ENCODE results near the gene CCNY.
A peak's percentile ranks its signal among the peaks of the same experiment; 100 is the strongest.

CCNY gene

GRCh38 chr10:35448687-35449662, 112.7 kb downstream of the CCNY start:
- no peak overlapping the region for H3K4me3 ChIP-seq (ENCODE audit: low read length)
- H4K20me1 ChIP-seq (ENCODE audit: control insufficient read depth, insufficient read depth, low read depth, low read length), result peaks cover 2% of the 10 kb centered on the region; the same call in 1 of the 2 replicates
- H3K36me3 ChIP-seq (ENCODE audit: control insufficient read depth, low read length), result no peaks in the 10 kb centered on the region
- peaks cover 76% of the 10 kb centered on the region for H3K79me2 ChIP-seq (ENCODE audit: control insufficient read depth, low read length)
- H3K9me3 ChIP-seq (ENCODE audit: control insufficient read depth, insufficient read depth, low read length), result peaks cover 13% of the 10 kb centered on the region
- no peak for TF ChIP-seq EZH2phosphoT487 (IDR thresholded peaks at IDR 0.05; ENCODE audit: borderline replicate concordance, low read length)
- no peak for TF ChIP-seq CTCF (IDR thresholded peaks at IDR 0.05; ENCODE audit: low read depth, low read length, poor library complexity, severe bottlenecking)
- H3K27me3 ChIP-seq (ENCODE audit: control insufficient read depth, low read length), result no peaks in the 10 kb centered on the region
- no peaks in the 10 kb centered on the region for H3K9me2 ChIP-seq (replicated peaks; ENCODE audit: control insufficient read depth, low read length)
- no peaks in the 10 kb centered on the region for H3F3A ChIP-seq (ENCODE audit: control insufficient read depth, insufficient read depth)
- no peak overlapping the region for H3K4me2 ChIP-seq (ENCODE audit: low read length)
- peaks cover 37% of the 10 kb centered on the region for H3K4me1 ChIP-seq (ENCODE audit: control insufficient read depth, low read length)
- H3K27ac ChIP-seq (ENCODE audit: low read depth, low read length), result no peak overlapping the region

GRCh38 chr10:35449944-35450343, 113.6 kb downstream of the CCNY start:
- Histone ChIP-seq H3F3A (ENCODE audit: control insufficient read depth, insufficient read depth) (no peaks in the 10 kb centered on the region), H3K27me3 (ENCODE audit: control insufficient read depth, low read length) (no peaks in the 10 kb centered on the region), H3K4me1 (ENCODE audit: control insufficient read depth, low read length) (peaks cover 37% of the 10 kb centered on the region), H3K79me2 (ENCODE audit: control insufficient read depth, low read length) (peaks cover 76% of the 10 kb centered on the region), H3K4me3 (ENCODE audit: low read length) (no peak overlapping the region), H3K36me3 (ENCODE audit: control insufficient read depth, low read length) (no peaks in the 10 kb centered on the region), H3K9me2 (replicated peaks; ENCODE audit: control insufficient read depth, low read length) (no peaks in the 10 kb centered on the region), H3K9me3 (ENCODE audit: control insufficient read depth, insufficient read depth, low read length) (peaks cover 4% of the 10 kb centered on the region; the same call in 1 of the 2 replicates), H3K27ac (ENCODE audit: low read depth, low read length) (no peak overlapping the region), H3K4me2 (ENCODE audit: low read length) (0 out of 2 replicates have a peak overlapping the region, but pooled peaks have one; percentile 13), H4K20me1 (ENCODE audit: control insufficient read depth, insufficient read depth, low read depth, low read length) (peaks cover 2% of the 10 kb centered on the region; the same call in 1 of the 2 replicates)
- TF ChIP-seq EZH2phosphoT487 (IDR thresholded peaks at IDR 0.05; ENCODE audit: borderline replicate concordance, low read length) (no peak), CTCF (IDR thresholded peaks at IDR 0.05; ENCODE audit: low read depth, low read length, poor library complexity, severe bottlenecking) (no peak)

GRCh38 chr10:35451151-35452016, 115.1 kb downstream of the CCNY start:
- H3K27me3 ChIP-seq (ENCODE audit: control insufficient read depth, low read length), result no peaks in the 10 kb centered on the region
- no peak overlapping the region for H3K4me3 ChIP-seq (ENCODE audit: low read length)
- H3K36me3 ChIP-seq (ENCODE audit: control insufficient read depth, low read length), result no peaks in the 10 kb centered on the region
- H3K79me2 ChIP-seq (ENCODE audit: control insufficient read depth, low read length), result peaks cover 72% of the 10 kb centered on the region
- H3K27ac ChIP-seq (ENCODE audit: low read depth, low read length), result no peak overlapping the region
- no peaks in the 10 kb centered on the region for H3K9me2 ChIP-seq (replicated peaks; ENCODE audit: control insufficient read depth, low read length)
- H3K4me1 ChIP-seq (ENCODE audit: control insufficient read depth, low read length), result peaks cover 26% of the 10 kb centered on the region
- H3K9me3 ChIP-seq (ENCODE audit: control insufficient read depth, insufficient read depth, low read length), result no peaks in the 10 kb centered on the region
- no peaks in the 10 kb centered on the region for H3F3A ChIP-seq (ENCODE audit: control insufficient read depth, insufficient read depth)
- no peak for TF ChIP-seq CTCF (IDR thresholded peaks at IDR 0.05; ENCODE audit: low read depth, low read length, poor library complexity, severe bottlenecking)
- TF ChIP-seq EZH2phosphoT487 (IDR thresholded peaks at IDR 0.05; ENCODE audit: borderline replicate concordance, low read length), result no peak
- no peak overlapping the region for H3K4me2 ChIP-seq (ENCODE audit: low read length)
- peaks cover 2% of the 10 kb centered on the region; the same call in 1 of the 2 replicates for H4K20me1 ChIP-seq (ENCODE audit: control insufficient read depth, insufficient read depth, low read depth, low read length)

Measured in DOHH2 (cell line).